ENCODE data around the gene PDE11A.

PDE11A gene

GRCh38 chr2:177721818-177722567 is 350.6 kb downstream of the PDE11A start:
- no peak for DNase-seq

- no peak for DNase-seq
Observed at GRCh38 chr2:177721087-177721486, 351.5 kb downstream of the PDE11A start.

GRCh38 chr2:177717831-177718618 is 354.6 kb downstream of the PDE11A start:
- no peak for DNase-seq

GRCh38 chr2:177716484-177716883 is 356.1 kb downstream of the PDE11A start:
- no peak for DNase-seq

- DNase-seq, result no peak
Observed at GRCh38 chr2:177715771-177716170, 356.8 kb downstream of the PDE11A start.

GRCh38 chr2:177714704-177715103 is 357.9 kb downstream of the PDE11A start:
- no peak for DNase-seq

- no peak for DNase-seq
Observed at GRCh38 chr2:177712462-177712861, 360.1 kb downstream of the PDE11A start.

GRCh38 chr2:177711483-177712265 is 360.9 kb downstream of the PDE11A start:
- no peak for DNase-seq

GRCh38 chr2:177710889-177711288 is 361.7 kb downstream of the PDE11A start:
- no peak for DNase-seq

- no peak for DNase-seq
Observed at GRCh38 chr2:177709986-177710401, 362.6 kb downstream of the PDE11A start.

- no peak for DNase-seq
Observed at GRCh38 chr2:177708660-177709444, 363.7 kb downstream of the PDE11A start.

- no peak for DNase-seq
Observed at GRCh38 chr2:177708106-177708505, 364.5 kb downstream of the PDE11A start.

GRCh38 chr2:177705511-177706173 is 366.9 kb downstream of the PDE11A start:
- DNase-seq, result no peak

- DNase-seq, result no peak
Observed at GRCh38 chr2:177703159-177703558, 369.4 kb downstream of the PDE11A start.

GRCh38 chr2:177698281-177698680 is 374.3 kb downstream of the PDE11A start:
- no peak for DNase-seq

- DNase-seq, result no peak
Observed at GRCh38 chr2:177694348-177694747, 378.2 kb downstream of the PDE11A start.

- DNase-seq, result no peak
Observed at GRCh38 chr2:177693658-177694339, 378.8 kb downstream of the PDE11A start.

- DNase-seq, result no peak
Observed at GRCh38 chr2:177692783-177693269, 379.8 kb downstream of the PDE11A start.

- no peak for DNase-seq
Observed at GRCh38 chr2:177692042-177692782, 380.4 kb downstream of the PDE11A start.

- no peak for DNase-seq
Observed at GRCh38 chr2:177691177-177691576, 381.4 kb downstream of the PDE11A start.

Data from stimulated activated CD4-positive, alpha-beta T cell treated with anti-CD3 and anti-CD28 coated beads, Interleukin-2, amount 100 ng/mL, for 24 hours (primary cell).